Esophagus muscularis mucosa (tissue), 4 donors: ENCODE data around the gene SLC38A10. TPM values are rescaled to one million over a fixed set of nuclear protein-coding genes. Genes with fewer than 3 reads are reported as not detected.

Experiments used
- DNase-seq: peaks from one replicate; pipeline ENCODE4 v3.0.0-alpha.2; 2017; ENCODE audit errors: extremely low spot score
- H3K27ac ChIP-seq, 4 donors: fragments of 200-600 bp; sonication (generic); replicated peaks in 1 of 4; 1 replicate in 3 of 4; 2 replicates in 1 of 4; pipeline ENCODE4 v1.5.1; 2016 to 2019; ENCODE audit warnings: mild to moderate bottlenecking in 1 of 4
- H3K27me3 ChIP-seq, 4 donors: fragments of 200-600 bp; sonication (generic); one replicate each; pipeline versions ENCODE4 v1.5.1 to v1.6.0; 2016 to 2019
- H3K36me3 ChIP-seq, 4 donors: fragments of 200-600 bp; sonication (generic); one replicate each; pipeline ENCODE4 v1.5.1; 2016 to 2019
- H3K4me1 ChIP-seq, 4 donors: fragments of 200-600 bp; sonication (generic); one replicate each; pipeline ENCODE4 v1.5.1; 2016 to 2019
- H3K4me3 ChIP-seq, 4 donors: fragments of 200-600 bp; sonication (generic); 1 replicate in 2 of 4; 2 replicates in 2 of 4; pipeline ENCODE4 v1.5.1; 2016 to 2019; ENCODE audit warnings: mild to moderate bottlenecking in 4 of 4, moderate library complexity in 1 of 4
- H3K9me3 ChIP-seq, 4 donors: fragments of 200-600 bp; sonication (generic); 1 replicate in 3 of 4; 2 replicates in 1 of 4; pipeline ENCODE4 v1.5.1; 2016 to 2019
- EP300 ChIP-seq: sonication (generic); formaldehyde crosslinking; IDR thresholded peaks from one replicate; pipeline ENCODE4 v1.6.1; 2017; ENCODE audit warnings: antibody characterized with exemption
- POLR2A ChIP-seq: fragments of 450-650 bp; IDR thresholded peaks from one replicate; pipeline ENCODE4 v1.6.1; 2017; ENCODE audit warnings: antibody characterized with exemption, moderate library complexity, mild to moderate bottlenecking, low read depth
- POLR2AphosphoS5 ChIP-seq, 2 donors: sonication (generic); formaldehyde crosslinking; IDR thresholded peaks; one replicate each; pipeline ENCODE4 v1.6.1; 2017; ENCODE audit warnings: antibody characterized with exemption in 2 of 2
- WGBS: methylation state at CpG from one replicate; pipeline ENCODE4 v1.1.5; 2018; 5-methylcytosine and 5-hydroxymethylcytosine counted together
- intact Hi-C: fragments of 100-400 bp; cut with DNase I; formaldehyde crosslinking; loops from one replicate; pipeline ENCODE4 v1.15.1; 2023
- total RNA-seq, 4 donors: library from RNA; depleted of rRNA; stranded (reverse); fragments of >200 nt; gene quantifications; one replicate each; pipeline versions ENCODE4 v1.1.0 to v1.2.1, GENCODE V29; 2016
- TF ChIP-seq, protein P1 (sequence below), 3 experiments: fragments of 200-600 bp in 2 of 3; fragments of 450-650 bp in 1 of 3; sonication (generic) in 2 of 3; IDR thresholded peaks; one replicate each; pipeline ENCODE4 v1.5.1; 2017 to 2019; ENCODE audit warnings: antibody characterized with exemption in 3 of 3, mild to moderate bottlenecking in 2 of 3, moderate library complexity in 1 of 3

Gene SLC38A10
- total RNA-seq, 4 donors from 2014 or later: 78.0 to 103 (median 93.4) TPM

DNA sequence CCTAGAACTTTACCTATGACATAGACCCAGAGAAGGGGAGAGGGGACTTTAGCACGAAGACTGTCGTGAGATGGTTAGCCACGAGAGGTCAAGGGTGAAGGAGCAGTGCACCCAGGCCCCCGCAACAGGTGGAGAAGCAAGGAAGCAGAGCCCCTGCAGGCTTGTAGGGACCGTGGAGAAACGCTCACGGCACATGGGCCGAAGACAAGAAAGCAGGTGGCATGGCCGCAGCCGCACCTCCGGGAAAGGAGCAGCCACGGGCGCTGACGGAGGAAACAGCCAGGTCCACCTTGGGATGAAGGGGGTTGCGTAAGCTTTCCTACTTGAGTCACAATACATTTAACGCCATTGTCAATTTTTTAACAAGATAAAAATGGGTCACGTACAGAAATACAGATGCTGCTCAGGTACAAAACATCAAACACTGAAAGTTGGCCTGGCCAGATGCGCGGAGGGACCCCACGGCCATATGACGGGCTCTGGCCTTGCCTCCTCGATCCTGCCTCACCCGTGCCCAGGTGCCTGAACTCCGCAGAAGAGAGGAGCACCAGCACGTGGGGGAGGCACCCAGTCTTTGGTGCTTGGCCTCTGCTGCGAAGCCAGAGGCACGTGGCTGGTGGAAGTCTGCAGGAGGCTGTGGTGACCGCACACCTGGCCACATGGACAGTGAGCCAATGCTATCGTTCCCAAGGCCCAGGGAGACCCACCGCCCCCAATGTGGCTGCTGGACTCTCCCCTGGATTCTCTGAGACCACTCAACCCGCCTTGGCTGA, 21.2 kb downstream of the SLC38A10 start:
- TF ChIP-seq, protein P1, sequence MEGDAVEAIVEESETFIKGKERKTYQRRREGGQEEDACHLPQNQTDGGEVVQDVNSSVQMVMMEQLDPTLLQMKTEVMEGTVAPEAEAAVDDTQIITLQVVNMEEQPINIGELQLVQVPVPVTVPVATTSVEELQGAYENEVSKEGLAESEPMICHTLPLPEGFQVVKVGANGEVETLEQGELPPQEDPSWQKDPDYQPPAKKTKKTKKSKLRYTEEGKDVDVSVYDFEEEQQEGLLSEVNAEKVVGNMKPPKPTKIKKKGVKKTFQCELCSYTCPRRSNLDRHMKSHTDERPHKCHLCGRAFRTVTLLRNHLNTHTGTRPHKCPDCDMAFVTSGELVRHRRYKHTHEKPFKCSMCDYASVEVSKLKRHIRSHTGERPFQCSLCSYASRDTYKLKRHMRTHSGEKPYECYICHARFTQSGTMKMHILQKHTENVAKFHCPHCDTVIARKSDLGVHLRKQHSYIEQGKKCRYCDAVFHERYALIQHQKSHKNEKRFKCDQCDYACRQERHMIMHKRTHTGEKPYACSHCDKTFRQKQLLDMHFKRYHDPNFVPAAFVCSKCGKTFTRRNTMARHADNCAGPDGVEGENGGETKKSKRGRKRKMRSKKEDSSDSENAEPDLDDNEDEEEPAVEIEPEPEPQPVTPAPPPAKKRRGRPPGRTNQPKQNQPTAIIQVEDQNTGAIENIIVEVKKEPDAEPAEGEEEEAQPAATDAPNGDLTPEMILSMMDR (IDR thresholded peaks at IDR 0.05): no peak
- no peak for TF ChIP-seq EP300
- TF ChIP-seq POLR2A: no peak
- intact Hi-C loops: no loop called here
- H3K4me1 ChIP-seq: peaks cover 14 to 30% (median 26%) of the 10 kb centered on the region in 4 donors
- no peaks in the 10 kb centered on the region for H3K27me3 ChIP-seq
- no peaks in the 10 kb centered on the region for H3K9me3 ChIP-seq
- WGBS: 96% methylated on average over 27 of the region's 31 CpGs
- DNase-seq: no peak
- H3K27ac ChIP-seq: no peak overlapping the region
- no peak overlapping the region for H3K4me3 ChIP-seq
- peaks cover 22 to 83% (median 76%) of the 10 kb centered on the region in 4 donors for H3K36me3 ChIP-seq

DNA sequence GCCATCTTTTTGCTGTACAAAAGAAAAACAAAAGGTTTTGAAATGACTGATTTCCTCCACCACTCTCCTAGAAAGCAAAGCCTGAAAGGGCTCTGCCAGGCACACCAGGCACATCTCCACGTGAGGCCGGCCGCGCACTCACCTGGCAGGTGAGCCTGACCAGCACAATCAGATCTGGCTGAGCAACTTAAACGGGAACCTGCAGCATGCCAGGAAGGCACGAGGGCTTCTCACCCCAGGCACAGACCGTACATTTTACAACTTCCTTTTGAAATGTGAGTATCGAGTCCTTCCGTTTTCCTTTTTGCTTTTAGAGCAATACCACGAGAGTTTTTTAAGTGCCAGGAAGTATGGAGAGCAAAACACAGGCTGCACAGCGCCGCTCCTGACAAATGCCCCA, 22.5 kb downstream of the SLC38A10 start:
- peaks cover 25 to 92% (median 80%) of the 10 kb centered on the region in 4 donors for H3K36me3 ChIP-seq
- peaks cover 10 to 17% (median 13%) of the 10 kb centered on the region in 4 donors for H3K4me1 ChIP-seq

DNA sequence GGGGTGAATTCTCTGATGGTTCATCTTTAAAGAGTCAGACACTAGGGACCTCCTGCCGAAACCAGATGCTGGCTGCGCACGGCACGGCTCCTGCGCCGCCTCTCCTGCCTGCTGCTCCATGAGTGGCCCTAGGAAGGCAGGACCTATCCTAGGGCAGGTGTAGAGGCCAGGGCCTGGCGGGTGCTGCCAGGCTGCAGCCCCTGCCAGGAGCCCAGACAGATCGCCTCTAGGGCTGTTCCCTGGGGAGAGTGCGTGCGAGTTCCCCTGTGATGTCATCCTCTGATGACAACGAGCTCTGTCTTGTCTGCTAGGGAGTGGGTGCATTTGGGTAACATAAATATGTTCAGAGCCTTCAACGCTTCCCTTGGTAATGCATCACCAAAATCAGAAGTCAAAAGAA, 23.9 kb downstream of the SLC38A10 start:
- H3K9me3 ChIP-seq: no peaks in the 10 kb centered on the region
- peaks cover 32 to 92% (median 77%) of the 10 kb centered on the region in 4 donors for H3K36me3 ChIP-seq
- DNase-seq: no peak
- intact Hi-C loops: no loop called here
- no peak overlapping the region for H3K4me3 ChIP-seq
- H3K27ac ChIP-seq: no peak overlapping the region
- no peaks in the 10 kb centered on the region for H3K27me3 ChIP-seq
- peaks cover 0 to 5% (median 0%) of the 10 kb centered on the region in 4 donors for H3K4me1 ChIP-seq
- WGBS: 85% methylated on average over 5 of the region's 12 CpGs
- TF ChIP-seq POLR2A: no peak
- TF ChIP-seq, protein P1 (IDR thresholded peaks at IDR 0.05): no peak
- no peak for TF ChIP-seq EP300
- no peak for TF ChIP-seq POLR2AphosphoS5 (IDR thresholded peaks at IDR 0.05)

More for the DNA sequence above, 22.5 kb downstream of the SLC38A10 start:
- TF ChIP-seq POLR2A (no peak), EP300 (no peak), POLR2AphosphoS5 (IDR thresholded peaks at IDR 0.05) (no peak)
- TF ChIP-seq, protein P1 (IDR thresholded peaks at IDR 0.05): no peak
- intact Hi-C loops: no loop called here
- no peak for DNase-seq
- Histone ChIP-seq H3K4me3 (no peak overlapping the region), H3K27ac (no peak overlapping the region), H3K27me3 (no peaks in the 10 kb centered on the region), H3K9me3 (no peaks in the 10 kb centered on the region)
- 77% methylated on average over 12 of the region's 12 CpGs for WGBS

DNA sequence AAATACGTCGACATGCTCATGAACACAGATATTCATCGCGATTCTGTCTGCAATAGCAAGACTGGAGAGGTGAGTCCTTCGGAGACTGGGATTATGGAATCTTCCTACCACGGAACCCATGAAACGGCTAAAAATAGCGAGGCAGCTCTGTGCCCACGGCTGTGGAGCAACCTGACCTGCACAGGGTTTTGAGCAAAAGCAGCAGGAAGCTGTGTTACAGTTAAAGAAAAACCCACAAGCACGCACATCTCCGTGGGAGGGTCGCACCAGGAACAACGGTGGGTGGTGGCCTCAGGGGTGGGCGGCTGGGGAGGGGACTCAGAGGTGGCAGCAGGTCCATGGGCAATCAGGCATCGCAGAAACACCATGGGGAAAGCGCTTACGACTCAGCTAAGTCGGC, 24.8 kb downstream of the SLC38A10 start:
- TF ChIP-seq POLR2A: no peak
- Histone ChIP-seq H3K27me3 (no peaks in the 10 kb centered on the region), H3K36me3 (peaks cover 32 to 92% (median 79%) of the 10 kb centered on the region in 4 donors), H3K27ac (no peak overlapping the region), H3K9me3 (no peaks in the 10 kb centered on the region), H3K4me1 (no peaks in the 10 kb centered on the region), H3K4me3 (no peak overlapping the region)
- DNase-seq: no peak
- 91% methylated on average over 15 of the region's 18 CpGs for WGBS
- intact Hi-C loops: no loop called here

DNA sequence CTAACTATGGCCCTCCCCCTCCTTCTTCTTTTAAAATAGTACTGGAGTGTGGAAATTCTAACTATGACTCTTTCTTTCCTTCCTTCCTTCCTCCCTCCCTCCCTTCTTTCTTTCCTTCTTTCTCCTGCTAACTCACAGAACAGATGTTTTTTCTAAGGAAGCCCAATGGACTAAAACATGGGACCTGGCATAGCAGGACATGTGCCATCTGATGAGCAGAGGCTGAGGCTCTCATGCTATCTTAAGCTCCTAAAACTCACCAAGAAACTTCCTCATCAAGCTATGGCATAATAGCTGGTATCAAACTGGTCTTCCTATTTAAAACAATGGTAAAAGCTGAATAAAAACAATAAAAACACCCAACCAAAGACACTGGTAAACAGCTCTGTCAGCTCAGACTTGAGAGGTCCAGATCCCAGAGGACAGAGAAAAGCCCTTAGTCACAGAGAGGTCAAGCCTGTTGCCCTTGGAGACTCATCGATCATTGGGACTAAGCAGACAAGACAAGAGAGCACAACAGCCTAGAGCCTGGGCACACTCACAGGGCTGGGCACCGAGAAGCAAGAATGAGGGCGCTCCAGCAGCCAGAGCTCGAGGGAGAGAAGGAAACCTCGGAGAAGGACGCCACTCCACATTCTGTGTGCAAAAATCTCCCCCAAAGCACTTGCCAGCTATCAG, 27.6 kb downstream of the SLC38A10 start:
- WGBS: 88% methylated on average over 6 of the region's 6 CpGs

More for the DNA sequence above, 27.6 kb downstream of the SLC38A10 start:
- H3K27me3 ChIP-seq: no peaks in the 10 kb centered on the region
- H3K36me3 ChIP-seq: peaks cover 29 to 92% (median 77%) of the 10 kb centered on the region in 4 donors
- DNase-seq: no peak
- intact Hi-C loops: no loop called here
- TF ChIP-seq POLR2AphosphoS5 (IDR thresholded peaks at IDR 0.05): no peak
- TF ChIP-seq, protein P1 (IDR thresholded peaks at IDR 0.05): no peak
- TF ChIP-seq POLR2A: no peak
- no peak for TF ChIP-seq EP300
- H3K9me3 ChIP-seq: no peaks in the 10 kb centered on the region
- H3K4me1 ChIP-seq: no peaks in the 10 kb centered on the region
- H3K27ac ChIP-seq: no peak overlapping the region
- H3K4me3 ChIP-seq: no peak overlapping the region
